ENCODE measurements around the gene NT5DC1. TPM values are rescaled to one million over a fixed set of nuclear protein-coding genes. Genes with fewer than 3 reads are reported as not detected.

Gene NT5DC1
- total RNA-seq, 1 donor from 2014 or later = 29.7 TPM

DNA sequence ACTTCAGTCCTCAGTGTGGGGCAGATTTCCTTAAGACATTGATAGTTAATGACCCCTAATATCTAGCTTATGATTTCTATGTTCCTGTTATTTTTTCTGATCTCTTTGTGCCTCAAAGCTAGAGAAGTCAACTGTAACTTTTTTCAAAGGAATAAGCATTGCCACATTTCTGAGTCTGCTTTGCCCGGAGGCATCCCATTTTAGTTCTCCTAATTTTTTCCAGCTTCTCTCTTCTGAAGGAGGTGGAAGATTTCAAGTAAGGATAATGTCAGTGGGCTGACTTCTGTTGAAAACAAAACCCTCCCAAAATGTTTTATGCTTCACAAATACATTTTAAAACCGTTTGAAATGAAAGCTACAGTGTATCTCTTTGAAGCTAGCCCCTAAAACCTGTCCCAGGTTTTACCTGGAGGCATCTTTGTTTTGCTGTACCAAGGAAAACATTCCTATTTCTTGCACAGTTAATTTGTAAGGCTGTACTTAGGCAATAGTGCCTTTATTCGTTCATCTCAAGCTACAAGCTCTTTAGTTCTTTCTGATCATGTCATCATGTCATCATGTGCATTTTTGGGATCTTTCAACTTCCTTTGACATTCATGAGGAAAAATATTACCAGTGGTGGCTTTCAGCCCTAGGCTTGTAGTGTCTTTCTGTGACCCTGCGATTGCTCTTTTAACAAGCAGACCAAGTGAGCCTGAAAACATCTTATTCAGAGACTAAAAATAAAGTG is 107.6 kb downstream of the NT5DC1 start:
- Mint-ChIP-seq H3K36me3 (ENCODE audit: low read depth, unreplicated experiment) (no peaks in the 10 kb centered on the region), H3K27ac (ENCODE audit: unreplicated experiment) (no peak overlapping the region), H3K4me1 (ENCODE audit: low read depth, unreplicated experiment) (peaks cover 40% of the 10 kb centered on the region), H3K9me3 (ENCODE audit: unreplicated experiment) (no peaks in the 10 kb centered on the region), H3K27me3 (ENCODE audit: low read depth, unreplicated experiment) (no peaks in the 10 kb centered on the region), H3K4me3 (ENCODE audit: unreplicated experiment) (no peak overlapping the region)
- H3K9me3 ChIP-seq (ENCODE audit: insufficient read depth, low read depth, low read length) = no peaks in the 10 kb centered on the region
- no peak overlapping the region for H2AFZ ChIP-seq (ENCODE audit: low read depth, low read length)
- no peak overlapping the region for H3K9ac ChIP-seq (ENCODE audit: low read length)
- FAIRE-seq = no peak
- H3K36me3 ChIP-seq (ENCODE audit: insufficient read depth, low read length) = no peaks in the 10 kb centered on the region
- no peaks in the 10 kb centered on the region for H4K20me1 ChIP-seq (ENCODE audit: insufficient read depth, low read length)
- no peak overlapping the region for H3K4me2 ChIP-seq (ENCODE audit: low read length)
- no peak for DNase-seq (ENCODE audit: low read depth)
- no peak for TF ChIP-seq EZH2 (IDR thresholded peaks at IDR 0.05; ENCODE audit: insufficient read depth, low read length)
- TF ChIP-seq, protein P1, sequence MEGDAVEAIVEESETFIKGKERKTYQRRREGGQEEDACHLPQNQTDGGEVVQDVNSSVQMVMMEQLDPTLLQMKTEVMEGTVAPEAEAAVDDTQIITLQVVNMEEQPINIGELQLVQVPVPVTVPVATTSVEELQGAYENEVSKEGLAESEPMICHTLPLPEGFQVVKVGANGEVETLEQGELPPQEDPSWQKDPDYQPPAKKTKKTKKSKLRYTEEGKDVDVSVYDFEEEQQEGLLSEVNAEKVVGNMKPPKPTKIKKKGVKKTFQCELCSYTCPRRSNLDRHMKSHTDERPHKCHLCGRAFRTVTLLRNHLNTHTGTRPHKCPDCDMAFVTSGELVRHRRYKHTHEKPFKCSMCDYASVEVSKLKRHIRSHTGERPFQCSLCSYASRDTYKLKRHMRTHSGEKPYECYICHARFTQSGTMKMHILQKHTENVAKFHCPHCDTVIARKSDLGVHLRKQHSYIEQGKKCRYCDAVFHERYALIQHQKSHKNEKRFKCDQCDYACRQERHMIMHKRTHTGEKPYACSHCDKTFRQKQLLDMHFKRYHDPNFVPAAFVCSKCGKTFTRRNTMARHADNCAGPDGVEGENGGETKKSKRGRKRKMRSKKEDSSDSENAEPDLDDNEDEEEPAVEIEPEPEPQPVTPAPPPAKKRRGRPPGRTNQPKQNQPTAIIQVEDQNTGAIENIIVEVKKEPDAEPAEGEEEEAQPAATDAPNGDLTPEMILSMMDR (IDR thresholded peaks at IDR 0.05; ENCODE audit: insufficient read depth, low read depth, low read length) = no peak
- H3K27ac ChIP-seq (ENCODE audit: low read depth, low read length) = no peak overlapping the region
- H3K4me1 ChIP-seq (ENCODE audit: insufficient read depth, low read length) = peaks cover 9% of the 10 kb centered on the region
- no peaks in the 10 kb centered on the region for H3K27me3 ChIP-seq (ENCODE audit: insufficient read depth, low read length)
- no peak overlapping the region for H3K4me3 ChIP-seq (ENCODE audit: insufficient read depth, low read depth, low read length)
- no peaks in the 10 kb centered on the region for H3K79me2 ChIP-seq (ENCODE audit: insufficient read depth, low read length)

DNA sequence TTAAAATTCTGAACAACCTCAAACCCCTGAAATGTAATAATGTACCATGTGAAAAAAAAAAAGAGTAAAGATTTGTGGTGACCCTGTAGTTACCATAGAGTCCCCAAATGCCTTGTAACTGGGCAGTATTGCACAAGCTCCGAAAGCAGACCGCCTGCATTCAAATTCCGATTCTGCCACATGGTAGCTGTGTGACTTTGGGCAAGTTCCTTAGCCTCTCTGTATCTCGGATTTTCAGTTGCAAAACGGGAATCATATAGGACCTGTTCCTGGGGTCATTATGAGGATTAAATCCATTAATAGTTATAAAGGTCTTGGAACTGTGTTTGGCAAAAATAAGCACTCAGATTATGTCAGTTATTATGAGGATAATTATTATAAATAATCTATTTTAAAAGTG is 109.7 kb downstream of the NT5DC1 start:
- Mint-ChIP-seq H3K27ac (ENCODE audit: unreplicated experiment) (no peak overlapping the region), H3K36me3 (ENCODE audit: low read depth, unreplicated experiment) (no peaks in the 10 kb centered on the region), H3K4me1 (ENCODE audit: low read depth, unreplicated experiment) (peaks cover 28% of the 10 kb centered on the region), H3K4me3 (ENCODE audit: unreplicated experiment) (no peak overlapping the region), H3K9me3 (ENCODE audit: unreplicated experiment) (no peaks in the 10 kb centered on the region), H3K27me3 (ENCODE audit: low read depth, unreplicated experiment) (no peaks in the 10 kb centered on the region)
- H2AFZ ChIP-seq (ENCODE audit: low read depth, low read length) = no peak overlapping the region
- no peaks in the 10 kb centered on the region for H3K36me3 ChIP-seq (ENCODE audit: insufficient read depth, low read length)
- no peak overlapping the region for H3K9ac ChIP-seq (ENCODE audit: low read length)
- H3K4me1 ChIP-seq (ENCODE audit: insufficient read depth, low read length) = peaks cover 9% of the 10 kb centered on the region
- DNase-seq (ENCODE audit: low read depth) = no peak
- no peaks in the 10 kb centered on the region for H3K9me3 ChIP-seq (ENCODE audit: insufficient read depth, low read depth, low read length)
- no peaks in the 10 kb centered on the region for H3K79me2 ChIP-seq (ENCODE audit: insufficient read depth, low read length)
- TF ChIP-seq, protein P1 (IDR thresholded peaks at IDR 0.05; ENCODE audit: insufficient read depth, low read depth, low read length) = no peak
- TF ChIP-seq EZH2 (IDR thresholded peaks at IDR 0.05; ENCODE audit: insufficient read depth, low read length) = no peak
- H3K4me3 ChIP-seq (ENCODE audit: insufficient read depth, low read depth, low read length) = no peak overlapping the region
- no peaks in the 10 kb centered on the region for H3K27me3 ChIP-seq (ENCODE audit: insufficient read depth, low read length)
- no peak overlapping the region for H3K4me2 ChIP-seq (ENCODE audit: low read length)
- no peak overlapping the region for H3K27ac ChIP-seq (ENCODE audit: low read depth, low read length)
- H4K20me1 ChIP-seq (ENCODE audit: insufficient read depth, low read length) = no peaks in the 10 kb centered on the region
- no peak for FAIRE-seq

DNA sequence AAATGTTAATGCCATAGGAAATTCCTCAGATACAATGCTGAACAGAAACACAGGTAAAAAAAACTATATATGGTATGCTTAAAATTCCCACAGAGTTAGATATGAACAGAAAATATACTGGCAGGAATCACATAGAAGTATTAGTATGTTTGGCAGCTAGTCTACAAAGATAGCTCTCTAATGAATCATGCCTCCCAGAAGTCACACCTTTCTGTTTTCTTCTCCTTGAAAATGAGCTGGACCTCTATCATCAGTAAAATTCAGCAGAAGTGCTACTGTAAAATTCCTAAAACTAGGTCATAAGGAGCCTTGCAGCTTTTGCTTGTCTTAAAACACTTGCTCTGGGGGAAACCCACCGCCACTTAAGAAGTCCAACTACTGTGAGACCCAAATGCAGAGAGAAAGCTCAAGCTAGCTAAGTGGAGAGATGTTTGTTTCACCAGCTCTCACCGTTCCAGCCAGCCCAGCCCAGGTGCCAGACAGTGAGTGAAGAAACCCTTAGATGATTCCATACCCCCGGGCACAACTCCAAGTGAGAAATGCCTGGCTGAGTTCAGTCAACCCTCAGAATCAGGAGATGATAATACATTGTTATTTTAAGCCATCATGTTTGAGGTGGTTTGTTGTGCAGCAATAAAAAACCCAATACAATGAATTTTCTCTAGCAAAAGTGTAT is 110.2 kb downstream of the NT5DC1 start:
- Mint-ChIP-seq H3K36me3 (ENCODE audit: low read depth, unreplicated experiment) (no peaks in the 10 kb centered on the region), H3K9me3 (ENCODE audit: unreplicated experiment) (no peaks in the 10 kb centered on the region), H3K27me3 (ENCODE audit: low read depth, unreplicated experiment) (no peaks in the 10 kb centered on the region), H3K4me1 (ENCODE audit: low read depth, unreplicated experiment) (peaks cover 22% of the 10 kb centered on the region), H3K4me3 (ENCODE audit: unreplicated experiment) (no peak overlapping the region), H3K27ac (ENCODE audit: unreplicated experiment) (peak overlapping the region; percentile 89)
- H3K4me3 ChIP-seq (ENCODE audit: insufficient read depth, low read depth, low read length) = no peak overlapping the region
- peak overlapping the region; percentile 29 for H3K27ac ChIP-seq (ENCODE audit: low read depth, low read length)
- no peaks in the 10 kb centered on the region for H3K27me3 ChIP-seq (ENCODE audit: insufficient read depth, low read length)
- peak overlapping the region; percentile 57 for H3K4me2 ChIP-seq (ENCODE audit: low read length)
- H3K36me3 ChIP-seq (ENCODE audit: insufficient read depth, low read length) = no peaks in the 10 kb centered on the region
- no peak for TF ChIP-seq EZH2 (IDR thresholded peaks at IDR 0.05; ENCODE audit: insufficient read depth, low read length)
- TF ChIP-seq, protein P1 (IDR thresholded peaks at IDR 0.05; ENCODE audit: insufficient read depth, low read depth, low read length) = no peak
- no peak overlapping the region for H2AFZ ChIP-seq (ENCODE audit: low read depth, low read length)
- FAIRE-seq (peak; percentile 34), DNase-seq (ENCODE audit: low read depth) (peak; percentile 79)
- H4K20me1 ChIP-seq (ENCODE audit: insufficient read depth, low read length) = no peaks in the 10 kb centered on the region
- peak overlapping the region; percentile 4 for H3K9ac ChIP-seq (ENCODE audit: low read length)
- peaks cover 9% of the 10 kb centered on the region for H3K4me1 ChIP-seq (ENCODE audit: insufficient read depth, low read length)
- no peaks in the 10 kb centered on the region for H3K9me3 ChIP-seq (ENCODE audit: insufficient read depth, low read depth, low read length)
- H3K79me2 ChIP-seq (ENCODE audit: insufficient read depth, low read length) = no peaks in the 10 kb centered on the region

All from astrocyte (in vitro differentiated cells and primary cell).